Stimulated activated CD8-positive, alpha-beta memory T cell treated with anti-CD3 and anti-CD28 coated beads, Interleukin-2, amount 100 ng/mL, for 1 hour (primary cell): ENCODE measurements around the gene IGFL2.
"Not testable (repeated sequence)": the region's sequence is repeated elsewhere in the genome, so short reads cannot be mapped to it uniquely, and the experiment has no call there.

Source experiments
- DNase-seq, 2 donors: peaks; one replicate each; pipeline ENCODE4 v3.0.0-alpha.2; 2020; ENCODE audit warnings: low read depth in 2 of 2

The IGFL2 gene

DNA sequence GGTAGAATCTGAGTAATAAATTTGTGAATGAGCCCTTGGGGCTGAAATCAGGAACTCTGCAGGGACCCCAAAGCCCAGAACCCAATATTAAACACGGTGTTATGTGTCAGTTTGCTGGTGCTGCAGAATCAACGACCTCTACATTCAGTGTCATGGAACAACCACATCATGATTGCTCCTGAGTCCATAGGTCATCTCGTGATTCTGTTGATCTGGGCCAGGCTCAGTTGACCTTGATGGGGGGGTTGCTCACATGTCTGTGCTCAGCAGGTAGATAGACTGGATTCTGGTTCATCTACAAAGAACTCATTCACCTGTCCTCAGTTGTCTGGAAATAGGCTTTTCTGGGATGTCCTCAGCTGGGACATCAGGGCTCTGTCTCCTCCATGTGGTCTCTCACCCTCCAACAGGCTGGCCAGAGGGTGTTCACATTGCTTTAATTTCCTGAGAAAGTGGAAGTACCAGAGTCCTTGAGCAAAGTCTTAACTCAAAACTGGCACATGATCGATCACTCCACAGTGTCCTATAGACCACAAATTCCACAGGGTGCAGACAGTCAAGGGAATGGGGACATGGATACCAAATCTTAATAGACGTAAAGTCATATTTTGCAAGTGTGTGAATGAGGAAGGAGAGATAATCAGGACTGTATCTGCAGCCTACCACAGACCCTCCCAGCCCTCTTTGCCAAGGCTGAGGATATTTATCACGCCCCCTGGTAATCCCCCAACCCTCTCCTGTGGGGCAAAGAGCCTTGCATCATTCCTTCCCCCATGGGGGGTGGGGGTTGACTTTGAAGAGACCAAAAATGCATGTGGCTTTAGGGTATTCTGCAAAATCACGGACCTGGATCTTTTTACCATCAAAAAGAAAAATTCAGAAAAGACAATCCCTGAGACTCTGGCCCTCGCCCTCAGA lies 42.2 kb downstream of the IGFL2 start:
- DNase-seq = no peak

DNA sequence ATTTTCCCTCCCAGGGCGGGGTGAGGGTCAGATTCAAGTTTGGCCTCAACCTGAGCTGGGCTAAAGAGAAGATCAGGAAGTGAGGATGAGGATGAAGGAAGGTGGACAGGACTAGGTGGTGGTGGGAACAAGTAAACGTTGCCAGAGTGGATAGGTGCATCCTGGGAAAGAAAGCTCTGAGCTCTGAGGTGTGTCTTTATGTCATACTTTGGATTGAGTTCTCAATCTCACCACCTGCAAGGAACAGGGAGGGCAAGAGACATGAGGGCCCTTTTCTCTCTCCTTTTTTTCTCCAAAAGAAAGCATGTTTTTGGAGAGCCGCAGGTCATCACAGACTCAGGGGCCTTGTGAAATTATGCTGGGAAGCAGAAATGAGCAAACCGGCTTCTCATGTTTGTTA lies 43.3 kb downstream of the IGFL2 start:
- no peak for DNase-seq

DNA sequence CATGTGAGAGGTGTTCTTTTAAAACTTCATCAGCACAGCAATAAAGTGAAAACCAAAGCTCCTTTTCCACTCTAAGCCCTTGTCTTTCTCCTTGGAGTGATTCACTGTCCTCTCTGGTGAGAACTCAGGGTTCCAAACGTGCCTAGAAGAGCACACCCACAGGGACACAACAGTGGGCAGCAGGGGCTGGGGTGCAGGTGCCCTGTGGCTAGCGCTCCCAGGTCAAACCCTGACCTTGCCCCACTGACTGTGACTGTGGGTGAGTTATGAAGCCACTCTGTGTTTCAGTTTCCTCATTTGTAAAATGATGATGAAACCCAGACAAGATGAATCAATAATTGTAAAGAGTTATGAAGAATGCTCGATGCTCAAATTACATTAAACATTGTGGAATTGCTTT lies 43.9 kb downstream of the IGFL2 start:
- DNase-seq = no peak

DNA sequence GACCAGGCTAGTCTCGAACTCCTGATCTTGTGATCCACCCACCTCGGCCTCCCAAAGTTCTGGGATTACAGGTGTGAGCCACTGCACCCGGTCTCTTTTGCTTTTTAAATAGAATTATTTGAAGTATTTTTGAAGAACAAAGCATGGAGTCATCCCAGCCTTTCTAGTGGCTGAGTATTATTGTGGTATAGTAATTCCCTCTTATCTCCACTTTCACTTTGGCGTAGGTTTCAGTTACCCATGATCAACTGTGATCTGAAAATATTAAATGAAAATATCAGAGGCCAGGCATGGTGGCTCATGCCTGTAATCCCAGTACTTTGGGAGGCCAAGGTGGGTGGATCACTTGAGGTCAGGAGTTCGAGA lies 44.6 kb downstream of the IGFL2 start:
- DNase-seq = not testable (repeated sequence)

DNA sequence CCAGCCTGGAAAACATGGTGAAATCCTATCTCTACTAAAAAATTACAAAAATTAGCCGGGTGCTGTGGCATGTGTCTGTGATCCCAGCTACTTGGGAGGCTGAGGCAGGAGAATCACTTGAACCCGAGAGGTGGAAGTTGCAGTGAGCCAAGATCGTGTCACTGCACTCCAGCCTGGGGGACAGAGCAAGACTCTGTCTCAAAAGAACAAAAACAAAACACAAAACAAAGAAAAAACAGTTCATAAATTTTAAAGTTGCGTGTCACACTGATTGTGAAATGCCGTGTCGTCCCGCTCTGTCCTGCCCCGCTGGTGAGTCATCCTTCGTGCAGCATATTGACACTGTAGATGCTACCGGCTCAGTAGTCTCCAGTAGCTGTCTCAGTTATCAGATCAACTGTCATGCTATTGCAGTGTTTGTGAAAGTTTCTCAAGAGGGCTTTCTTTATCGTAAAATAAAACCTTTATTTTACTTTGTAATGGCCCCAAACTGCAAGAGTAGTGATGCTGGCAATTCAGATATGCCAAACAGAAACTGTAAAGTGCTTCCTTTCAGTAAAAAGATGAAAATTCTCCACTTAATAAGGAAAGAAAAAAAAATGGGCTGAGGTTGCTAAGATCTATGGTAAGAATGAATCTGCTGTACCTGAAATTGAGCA lies 45.1 kb downstream of the IGFL2 start:
- DNase-seq = no peak

DNA sequence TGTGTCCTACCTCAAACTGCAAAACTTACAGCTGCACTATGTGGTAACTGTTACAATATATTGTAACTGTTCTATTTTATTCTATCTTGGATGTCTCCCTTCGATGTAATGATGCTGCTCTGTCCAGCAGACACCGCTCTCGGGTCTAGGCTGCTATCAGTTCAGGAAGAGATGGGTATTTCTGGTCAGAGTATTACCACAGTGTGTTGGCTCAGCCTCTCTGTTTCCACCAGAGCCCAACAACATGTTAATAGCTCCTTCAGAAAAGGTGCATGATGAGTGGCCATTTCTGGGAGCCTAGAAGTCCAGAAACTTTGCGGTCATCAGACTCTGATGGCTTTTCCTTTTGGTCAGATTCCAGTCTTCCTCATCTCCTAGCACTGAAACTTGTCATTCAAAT lies 45.6 kb downstream of the IGFL2 start:
- DNase-seq = no peak

DNA sequence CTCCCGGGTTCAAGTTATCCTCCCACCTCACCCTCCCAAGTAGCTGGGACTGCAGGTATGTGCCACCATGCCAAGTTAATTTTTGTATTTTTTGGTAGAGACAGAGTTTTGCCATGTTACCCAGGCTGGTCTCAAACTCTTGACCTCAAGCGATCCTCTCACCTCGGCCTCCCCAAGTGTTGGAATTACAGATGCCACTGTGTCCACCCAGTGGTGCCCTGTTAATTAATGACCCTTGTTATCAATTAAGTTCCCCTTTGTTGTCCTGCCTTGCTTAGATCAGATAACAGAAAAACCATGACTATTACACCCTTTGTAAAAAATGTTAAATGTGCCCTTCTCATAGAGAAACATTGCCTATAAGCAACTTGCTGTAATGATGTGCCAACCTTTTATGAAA lies 47.1 kb downstream of the IGFL2 start:
- no peak for DNase-seq

DNA sequence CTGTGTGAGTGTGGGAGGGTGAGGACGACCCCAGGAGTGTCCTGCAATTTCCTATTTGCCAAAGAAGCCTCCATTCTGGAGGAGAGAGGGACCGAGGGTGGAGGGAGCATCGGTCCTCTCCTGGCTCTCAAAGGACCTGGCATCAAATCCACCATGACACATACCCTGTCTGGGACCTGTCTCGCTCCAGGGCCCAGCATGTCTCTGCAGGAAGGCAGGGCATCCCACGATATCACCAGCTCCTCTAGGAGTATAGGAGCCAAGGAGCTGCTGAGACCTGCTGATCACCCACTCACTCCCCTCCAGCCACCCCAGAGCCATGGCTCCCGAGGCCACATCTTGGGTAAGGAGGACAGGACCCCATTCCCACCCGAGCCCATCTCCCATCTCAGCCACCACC lies 47.9 kb downstream of the IGFL2 start:
- not testable (repeated sequence) for DNase-seq

DNA sequence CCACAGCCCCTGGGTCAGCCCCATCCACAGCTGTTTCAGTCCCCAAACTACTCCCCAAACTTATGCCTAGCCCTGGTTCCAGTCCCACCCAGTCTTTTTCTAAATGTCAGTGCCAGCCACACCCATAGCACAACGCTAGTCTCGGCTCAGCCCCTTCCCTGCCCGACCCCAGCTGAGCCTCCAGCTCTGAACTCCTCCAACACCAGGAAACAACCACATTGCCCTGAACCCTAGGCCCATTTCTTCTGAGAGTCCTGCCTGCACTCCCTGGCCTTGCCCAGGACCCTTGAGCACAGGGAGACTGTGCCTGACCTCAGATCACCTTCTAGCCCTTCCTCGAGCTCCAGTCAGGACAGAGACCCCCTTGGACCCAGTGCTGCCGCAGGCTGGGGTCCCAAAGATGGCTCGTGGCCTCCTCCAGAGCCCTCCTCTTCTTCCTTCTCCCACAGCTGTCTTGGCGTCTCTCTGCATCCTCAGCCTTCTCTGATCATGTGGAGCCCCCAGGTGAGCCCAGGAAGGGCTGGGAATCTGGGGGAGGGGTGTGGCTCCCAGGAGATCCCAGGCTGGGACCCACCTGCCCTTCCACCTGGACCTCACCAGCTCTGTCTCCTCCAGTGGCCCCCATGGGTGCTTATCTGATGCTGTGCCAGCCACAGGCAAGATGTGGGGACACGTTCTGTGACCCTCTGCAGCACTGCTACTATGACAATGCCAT lies 48.5 kb downstream of the IGFL2 start:
- DNase-seq = no peak

DNA sequence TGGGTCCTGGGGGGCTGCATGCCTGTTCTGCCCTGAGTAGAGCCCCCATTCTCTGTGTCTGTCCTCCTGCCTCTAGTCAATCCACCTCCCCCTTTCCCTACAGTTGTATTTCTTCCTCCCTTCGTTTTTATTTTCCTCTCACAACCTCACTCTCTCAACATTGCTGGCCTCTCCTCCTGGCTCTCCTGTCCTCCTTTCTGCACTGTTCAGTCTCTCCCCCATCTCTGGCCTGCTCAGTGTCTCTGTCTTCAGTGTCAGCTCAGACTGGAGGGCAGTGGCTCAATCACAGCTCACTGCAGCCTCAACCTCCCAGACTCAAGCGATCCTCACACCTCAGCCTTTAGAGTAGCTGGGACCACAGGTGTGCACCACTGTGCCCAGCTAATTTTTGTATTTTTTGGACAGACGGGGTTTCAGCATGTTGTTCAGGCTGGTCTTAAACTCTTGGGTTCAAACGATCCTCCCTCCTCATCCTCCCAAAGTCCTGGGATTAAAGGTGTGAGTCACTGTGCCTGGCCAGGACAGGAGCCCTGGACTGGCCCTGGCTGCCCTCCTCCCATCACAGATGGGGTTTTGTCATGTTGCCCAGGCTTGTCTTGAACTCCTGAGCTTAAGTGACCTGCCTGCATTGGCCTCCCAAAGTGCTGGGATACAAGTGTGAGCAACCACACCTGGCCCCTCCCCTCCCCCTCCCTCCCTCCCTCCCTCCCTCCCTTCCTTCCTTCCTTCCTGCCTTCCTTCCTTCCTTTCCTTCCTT lies 49.5 kb downstream of the IGFL2 start:
- no peak for DNase-seq

DNA sequence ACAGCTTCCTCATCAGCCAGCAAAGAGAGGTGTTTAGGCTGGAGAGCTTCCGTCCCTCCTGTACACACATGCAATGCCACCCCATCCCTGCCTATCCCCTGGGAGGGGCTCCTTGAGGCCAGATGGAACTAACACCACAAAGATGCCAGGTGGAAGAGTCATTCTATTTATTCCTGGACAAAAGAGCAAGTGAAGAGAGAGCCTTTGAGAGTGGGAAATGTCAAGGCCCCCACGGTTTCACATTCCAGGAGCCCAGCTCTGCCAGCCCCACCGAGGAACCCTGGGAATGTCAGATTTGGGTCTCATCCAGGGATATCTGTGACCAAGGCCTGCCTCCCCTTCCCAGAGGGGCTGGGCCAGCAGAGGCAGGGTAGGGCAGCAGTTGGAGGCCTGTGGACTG lies 50.7 kb downstream of the IGFL2 start:
- no peak for DNase-seq

DNA sequence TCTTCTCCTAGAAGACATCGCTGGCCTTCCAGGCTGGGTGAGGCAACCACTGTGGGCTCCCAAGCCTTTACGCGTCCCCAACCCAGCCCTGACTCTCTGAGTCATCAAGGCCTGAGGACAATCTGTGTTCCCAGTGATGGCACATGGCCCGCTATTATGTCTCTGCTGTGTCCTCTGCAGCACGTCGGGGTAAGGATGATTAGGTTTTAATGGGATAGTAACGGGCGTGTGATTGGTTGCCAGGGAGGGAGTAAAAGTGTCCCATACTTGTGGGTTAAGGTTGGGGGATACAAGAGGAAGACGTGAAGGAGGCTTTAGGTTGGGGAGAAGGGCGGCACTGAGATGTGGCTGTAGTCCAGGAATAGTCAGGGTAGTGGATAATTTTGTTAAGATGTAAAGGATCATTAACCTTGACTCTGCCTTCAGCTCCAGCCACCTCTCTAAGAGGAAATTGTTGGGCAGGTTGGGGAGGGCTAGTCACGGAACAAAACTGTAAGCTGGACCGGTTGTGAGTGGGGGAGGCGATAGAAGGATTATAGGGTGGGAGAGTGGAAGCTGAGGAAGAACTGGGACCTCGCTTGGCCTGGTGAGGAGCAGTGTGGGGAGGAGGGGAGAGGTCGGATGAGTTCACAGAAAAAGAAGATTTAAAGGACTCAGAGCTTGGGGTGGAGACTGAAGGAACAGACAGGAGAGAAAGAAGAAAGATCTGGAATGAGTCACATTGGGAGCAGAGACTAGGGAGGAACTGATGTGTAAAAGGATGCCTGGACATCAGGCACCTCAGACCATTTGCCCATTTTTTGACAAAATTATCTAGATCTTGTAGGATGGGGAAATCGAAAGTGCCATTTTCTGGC lies 53.6 kb downstream of the IGFL2 start:
- DNase-seq = no peak

DNA sequence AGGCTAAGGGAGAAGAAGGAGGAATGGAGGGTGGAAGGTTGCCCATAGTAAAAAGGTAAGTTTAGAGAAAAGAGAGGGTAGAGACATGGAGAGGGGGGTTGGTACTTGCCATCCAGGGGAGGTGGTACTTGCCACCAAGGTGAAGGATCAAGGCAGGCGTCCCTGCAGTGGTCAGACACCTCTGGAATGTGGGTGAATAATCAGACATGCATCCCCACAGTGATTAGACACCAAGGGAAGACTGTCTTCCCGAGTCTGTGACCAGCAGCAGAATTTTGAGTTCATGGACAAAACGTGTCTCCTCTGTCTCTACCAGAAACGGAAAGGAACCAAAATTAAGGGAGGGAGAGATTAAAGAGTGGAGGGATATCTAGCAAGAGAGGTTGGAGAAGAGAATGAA lies 54.4 kb downstream of the IGFL2 start:
- no peak for DNase-seq

DNA sequence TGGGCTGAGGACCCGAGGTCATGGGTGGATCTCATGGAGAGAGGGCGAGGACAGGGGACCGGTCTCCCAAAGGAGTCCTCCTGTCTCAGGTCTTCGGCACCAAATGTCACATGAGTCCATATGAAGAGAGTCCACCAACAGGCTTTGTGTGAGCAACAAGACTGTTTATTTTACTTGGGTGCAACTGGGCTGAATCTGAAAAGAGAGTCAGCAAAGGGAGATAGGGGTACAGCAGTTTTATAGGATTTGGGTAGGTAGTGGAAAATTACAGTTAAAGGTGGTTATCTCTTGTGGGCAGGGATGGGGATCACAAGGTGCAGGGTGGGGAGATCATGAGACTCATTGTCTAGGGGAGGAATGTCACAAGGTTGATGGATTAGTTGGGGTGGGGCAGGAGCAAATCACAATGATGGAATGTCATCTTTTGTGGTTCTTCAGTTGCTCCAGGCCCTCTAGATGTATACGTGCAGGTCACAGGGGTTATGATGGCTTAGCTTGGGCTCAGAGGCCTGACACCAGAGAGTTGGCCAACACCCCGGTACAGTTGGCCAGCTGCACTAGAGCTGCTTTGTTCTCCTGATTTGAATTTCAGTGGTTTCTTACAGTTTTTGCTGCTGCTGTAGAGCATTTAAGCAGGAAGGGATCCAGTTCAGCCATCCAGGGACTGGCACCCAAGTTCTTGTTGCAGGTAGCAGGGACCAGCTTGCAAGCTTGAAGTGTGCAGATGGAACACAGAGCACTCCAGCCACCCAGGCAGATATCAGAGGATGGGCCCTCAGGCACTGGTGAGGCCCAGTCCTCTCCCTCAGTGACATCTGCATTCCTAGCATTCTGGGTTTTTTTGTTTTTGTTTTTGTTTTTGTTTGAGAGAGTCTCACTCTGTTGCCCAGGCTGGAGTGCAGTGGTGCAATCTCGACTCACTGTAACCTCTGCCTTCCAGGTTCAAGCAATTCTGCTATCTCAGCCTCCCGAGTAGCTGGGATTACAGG lies 55.1 kb downstream of the IGFL2 start:
- no peak for DNase-seq

DNA sequence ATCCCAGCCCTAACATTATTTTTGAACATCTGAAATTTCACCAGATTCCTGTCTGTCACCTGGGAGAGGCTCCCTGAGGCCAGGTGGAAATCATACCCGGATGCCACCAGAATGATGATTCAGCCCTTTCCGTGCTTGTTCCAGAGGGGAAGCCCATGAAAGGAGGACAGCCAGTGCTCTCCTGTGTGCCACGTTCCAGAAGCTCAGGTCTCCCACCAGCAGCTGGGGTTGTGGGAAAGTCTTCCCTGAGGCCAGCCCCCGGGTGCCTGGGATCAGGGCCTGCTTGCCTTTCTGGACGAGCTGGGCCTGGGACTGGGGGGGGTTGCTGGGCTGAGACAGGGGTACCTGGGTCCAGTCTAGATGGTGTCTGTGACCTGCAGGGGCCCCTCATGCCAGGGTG lies 56.0 kb downstream of the IGFL2 start:
- DNase-seq = no peak

DNA sequence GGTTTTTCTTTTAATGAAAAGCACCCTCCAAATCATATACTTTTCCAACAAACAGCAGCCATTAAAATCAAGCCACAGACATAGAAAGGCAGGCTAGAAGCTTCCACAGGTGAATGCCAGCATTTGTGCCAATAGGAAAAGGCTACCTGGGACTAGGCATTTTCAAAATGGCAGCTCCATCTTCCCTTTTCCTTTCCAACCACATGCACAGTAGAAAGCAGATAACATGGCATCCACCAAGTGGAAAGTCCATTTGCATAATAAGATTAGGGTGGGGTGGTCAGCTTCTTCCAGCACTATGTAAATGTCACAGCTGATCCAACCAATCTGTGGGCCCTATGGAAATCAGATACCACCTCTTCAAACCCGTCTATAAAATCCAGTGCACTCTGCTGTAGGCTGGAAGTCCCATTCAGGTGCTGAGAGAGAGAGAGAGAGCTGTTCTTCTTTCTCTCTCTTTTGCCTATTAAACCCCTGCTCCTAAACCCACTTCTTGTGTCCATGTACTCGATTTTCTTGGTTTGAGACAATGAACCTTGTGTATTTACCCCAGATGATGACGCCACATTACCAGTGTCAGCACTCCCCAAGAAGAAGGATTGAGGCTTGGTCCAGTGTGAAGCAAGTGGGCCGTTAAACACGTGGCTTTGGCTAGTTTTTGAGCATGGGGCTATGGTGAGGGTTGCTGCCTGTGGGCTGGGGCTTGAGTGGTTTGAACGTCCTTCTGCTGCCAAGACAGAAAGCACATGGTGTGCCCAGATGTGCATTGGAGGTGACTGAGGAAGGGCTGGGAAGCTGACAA lies 57.3 kb downstream of the IGFL2 start:
- no peak for DNase-seq

DNA sequence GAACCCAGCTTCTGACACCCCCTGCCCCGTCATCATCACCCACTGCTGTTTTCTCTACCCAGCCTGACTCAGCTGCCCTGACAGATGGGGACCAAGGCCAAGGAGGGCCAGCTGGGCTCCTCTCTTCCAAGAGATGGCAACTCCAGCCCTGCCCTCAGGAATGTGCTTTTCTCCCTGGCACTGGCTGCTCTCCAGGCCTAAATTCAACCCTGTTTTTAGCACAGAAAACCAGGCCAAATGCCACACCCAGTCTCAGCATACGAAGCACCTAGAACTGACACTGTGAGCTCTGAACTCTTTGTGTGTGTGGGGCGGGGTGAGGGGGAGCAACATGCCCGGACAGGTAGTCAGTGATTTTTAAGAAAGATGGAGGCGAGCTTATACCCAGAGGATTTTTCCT lies 58.1 kb downstream of the IGFL2 start:
- DNase-seq = no peak

DNA sequence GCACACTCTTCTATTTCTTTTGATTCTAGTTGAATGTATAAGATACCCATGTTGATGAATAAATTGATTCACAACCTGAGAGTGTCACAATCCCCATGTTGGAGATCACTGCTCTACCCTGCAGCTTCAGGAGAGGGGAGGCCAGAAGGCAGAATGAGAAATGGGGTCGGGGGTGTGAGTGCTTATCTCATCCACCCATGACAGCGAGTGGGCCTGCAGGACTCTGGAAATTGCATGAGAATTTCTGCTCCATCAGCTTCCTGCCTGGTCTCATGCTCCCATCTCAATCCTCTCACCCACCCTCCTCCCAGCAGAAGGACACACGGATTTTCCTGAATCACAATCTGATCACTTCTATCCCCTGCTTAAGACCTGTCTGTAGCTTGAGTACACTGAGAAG lies 58.6 kb downstream of the IGFL2 start:
- DNase-seq = no peak

DNA sequence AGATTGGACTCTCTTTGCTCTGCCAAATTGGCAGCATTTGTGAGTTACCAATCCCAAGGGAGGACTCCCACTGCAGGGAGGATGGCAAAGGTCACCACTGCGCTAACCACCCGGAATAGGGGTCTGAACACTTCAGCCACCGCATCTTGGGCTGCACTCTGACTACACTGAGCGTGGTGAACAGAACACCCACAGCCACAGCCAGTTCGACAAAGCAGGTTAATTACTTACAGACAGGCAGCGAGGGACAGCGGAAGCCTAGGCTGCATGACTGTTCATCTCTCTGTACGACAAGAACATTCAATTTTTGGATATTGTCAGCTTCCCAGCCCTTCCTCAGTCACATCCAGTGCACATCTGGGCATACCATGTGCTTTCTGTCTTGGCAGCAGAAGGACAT lies 59.8 kb downstream of the IGFL2 start:
- DNase-seq = not testable (repeated sequence)
